GM12878 (cell line): Measurements from ENCODE around the gene FBN2. TPM values are rescaled to one million over a fixed set of nuclear protein-coding genes. Genes with fewer than 3 reads are reported as not detected.

Experiments
- ATAC-seq: fragments of 200-7000 bp; cut with Tn5 transposase; 3 replicates; pipeline ENCODE4 v1.9.1; 2020; ENCODE audit warnings: mild to moderate bottlenecking, moderate library complexity
- BruUV-seq: library from RNA; stranded (reverse); fragments of 400-500 nt; replicated peaks from 2 replicates; lab custom pipeline; 2021; lab: Mats Ljungman, UMichigan
- CTCF ChIA-PET: fragments of 300-600 bp; sonication (Branson Sonifier 250); formaldehyde crosslinking; extraction: SDS; loops from one replicate; lab custom pipeline; 2021; ENCODE audit warnings: inconsistent platforms; lab: Yijun Ruan, JAX
- POLR2A ChIA-PET: fragments of 350-600 bp; formaldehyde crosslinking; extraction: SDS; loops from one replicate; lab custom pipeline; 2021; ENCODE audit warnings: inconsistent platforms; lab: Charles Lee
- RAD21 ChIA-PET: fragments of 300-600 bp; sonication (Branson Sonifier 250); formaldehyde crosslinking; loops from one replicate; lab custom pipeline; 2023; ENCODE audit warnings: antibody characterized with exemption; ENCODE audit not compliant: unreplicated experiment; lab: Charles Lee
- SMC1A ChIA-PET: fragments of 300-600 bp; sonication (Branson Sonifier 250); formaldehyde crosslinking; loops from one replicate; lab custom pipeline; 2023; ENCODE audit not compliant: unreplicated experiment, uncharacterized antibody; lab: Charles Lee
- DNase-seq: peaks from one replicate; pipeline ENCODE4 v3.0.0-alpha.2; 2011; ENCODE audit warnings: low read depth, low spot score
- FAIRE-seq: peaks from 3 replicates; lab custom pipeline; 2011; peaks lifted over from hg19 to GRCh38; lab: Jason Lieb, UNC
- H2AFZ ChIP-seq: 2 replicates; pipeline ENCODE4 v1.6.0; 2011; ENCODE audit warnings: low read depth, low read length, control low read depth; ENCODE audit not compliant: control insufficient read depth
- H3K27ac ChIP-seq: 2 replicates; pipeline ENCODE4 v1.5.1; 2011; ENCODE audit warnings: control low read depth; ENCODE audit not compliant: control insufficient read depth, insufficient read depth
- H3K27me3 ChIP-seq, 2 experiments: replicated peaks in 1 of 2; 2 replicates each; pipeline versions ENCODE4 v1.6.0 to v1.6.1; 2011; ENCODE audit warnings: low read length in 1 of 2; ENCODE audit not compliant: control insufficient read depth in 2 of 2, insufficient read depth in 2 of 2
- H3K36me3 ChIP-seq, 2 experiments: 2 replicates each; pipeline ENCODE4 v1.5.1; 2011; ENCODE audit warnings: low read length in 1 of 2; ENCODE audit not compliant: control insufficient read depth in 2 of 2, insufficient read depth in 2 of 2
- H3K4me1 ChIP-seq: 2 replicates; pipeline ENCODE4 v1.6.1; 2011; ENCODE audit warnings: mild to moderate bottlenecking, low read length, moderate library complexity, mixed read lengths; ENCODE audit not compliant: control insufficient read depth, insufficient read depth
- H3K4me2 ChIP-seq: 2 replicates; pipeline ENCODE4 v1.6.0; 2011; ENCODE audit warnings: control low read depth; ENCODE audit not compliant: control insufficient read depth, insufficient read depth
- H3K4me3 ChIP-seq: fragments of 200-600 bp; sonication (generic); 2 replicates; pipeline ENCODE4 v1.5.1; 2016
- H3K79me2 ChIP-seq: 2 replicates; pipeline ENCODE4 v1.6.0; 2011; ENCODE audit warnings: low read length; ENCODE audit not compliant: control insufficient read depth, insufficient read depth
- H3K9ac ChIP-seq: 2 replicates; pipeline ENCODE4 v1.8.0; 2011; ENCODE audit warnings: low read length, control low read depth, mixed read lengths; ENCODE audit not compliant: control insufficient read depth, insufficient read depth
- H3K9me3 ChIP-seq: replicated peaks from 3 replicates; pipeline ENCODE4 v1.5.1; 2011; ENCODE audit warnings: mild to moderate bottlenecking, low read length; ENCODE audit not compliant: control insufficient read depth, insufficient read depth
- H4K20me1 ChIP-seq: 2 replicates; pipeline ENCODE4 v1.6.0; 2011; ENCODE audit not compliant: control insufficient read depth, insufficient read depth
- ATF7 ChIP-seq: fragments of 450-650 bp; IDR thresholded peaks from 2 replicates; pipeline ENCODE4 v1.6.1; 2016; ENCODE audit warnings: low read depth, mild to moderate bottlenecking
- BCL3 ChIP-seq: IDR thresholded peaks from 2 replicates; pipeline ENCODE4 v1.6.1; 2011; ENCODE audit warnings: borderline replicate concordance, low read depth, mild to moderate bottlenecking, moderate library complexity, low read length; ENCODE audit not compliant: insufficient read depth, poor library complexity, severe bottlenecking
- EGR1 ChIP-seq, 2 experiments: IDR thresholded peaks; 1 replicate in 1 of 2; 2 replicates in 1 of 2; pipeline ENCODE4 v1.6.1; 2011 to 2012; ENCODE audit warnings: low read depth in 2 of 2, low read length in 2 of 2, borderline replicate concordance in 1 of 2, mild to moderate bottlenecking in 1 of 2, moderate library complexity in 1 of 2
- FOXK2 ChIP-seq: fragments of 450-650 bp; IDR thresholded peaks from 2 replicates; pipeline ENCODE4 v1.6.1; 2017; ENCODE audit warnings: mild to moderate bottlenecking, moderate library complexity
- FOXM1 ChIP-seq: IDR thresholded peaks from 2 replicates; pipeline ENCODE4 v1.6.1; 2012; ENCODE audit warnings: low read depth, mild to moderate bottlenecking, inconsistent platforms, low read length, moderate library complexity
- KAT2A ChIP-seq: conservative IDR thresholded peaks from 2 replicates; pipeline ENCODE4 v1.6.1; 2011; ENCODE audit warnings: low read depth, low read length; ENCODE audit not compliant: control insufficient read depth
- PAX5 ChIP-seq: IDR thresholded peaks from 2 replicates; pipeline ENCODE4 v1.6.1; 2011; ENCODE audit warnings: low read depth, low read length, borderline replicate concordance
- SMAD5 ChIP-seq: IDR thresholded peaks from 2 replicates; pipeline ENCODE4 v1.6.1; 2016; ENCODE audit warnings: antibody characterized with exemption, low read depth
- TARDBP ChIP-seq: IDR thresholded peaks from 2 replicates; pipeline ENCODE4 v1.6.1; 2016; ENCODE audit warnings: borderline replicate concordance
- USF2 ChIP-seq: IDR thresholded peaks from 2 replicates; pipeline ENCODE4 v1.6.1; 2011; ENCODE audit warnings: low read depth, low read length, improper control_type of control experiment, borderline replicate concordance
- ZBTB33 ChIP-seq: fragments of 450-650 bp; IDR thresholded peaks from 2 replicates; pipeline ENCODE4 v1.6.1; 2017; ENCODE audit warnings: mild to moderate bottlenecking
- WGBS: methylation state at CpG from one replicate; pipeline ENCODE4 v1.1.6; 2016; ENCODE audit warnings: low lambda C conversion rate; ENCODE audit not compliant: insufficient replicate concordance, insufficient coverage; ENCODE audit errors: missing lambda C conversion rate; 5-methylcytosine and 5-hydroxymethylcytosine counted together
- in situ Hi-C: fragments of 300-500 bp; cut with MboI; formaldehyde crosslinking; loops from 9 replicates; pipeline ENCODE4 v1.14.3; 2018; ENCODE audit warnings: mixed read lengths
- intact Hi-C: fragments of 100-400 bp; cut with micrococcal nuclease; formaldehyde crosslinking; loops from one replicate; pipeline ENCODE4 v1.14.2; 2022; ENCODE audit not compliant: unreplicated experiment
- polyA plus RNA-seq, 11 experiments: library from polyadenylated mRNA; depleted of rRNA in 4 of 11; unstranded in 6 of 11; stranded (reverse) in 5 of 11; fragments of >200 nt; fragmentation: Nextera tagmentation in 4 of 11; fragmentation: Illumina TruSeq in 1 of 11; extraction: Ambion mirVana in 4 of 11; extraction: Trizol in 1 of 11; gene quantifications; 1 replicate in 1 of 11; 2 replicates in 10 of 11; pipeline versions ENCODE4 v1.2.1 to v1.2.3, GENCODE V29; 2011 to 2016; ENCODE audit warnings: inconsistent platforms in 2 of 11, missing spikeins in 2 of 11, low read depth in 1 of 11
- total RNA-seq, 4 experiments: library from RNA; depleted of rRNA in 3 of 4; stranded (reverse); fragments of >200 nt in 3 of 4; fragmentation: Illumina TruSeq in 1 of 4; extraction: Trizol in 1 of 4; gene quantifications; 2 replicates each; pipeline versions ENCODE4 v1.2.1 to v1.2.3, GENCODE V29; 2013 to 2021

The FBN2 gene
- total and polyA plus RNA-seq, 10 of the 15 experiments (the other 5 are each of a cell fraction or from before 2014, with no cell fraction given), result 0.01 to 0.98 (median 0.10) TPM; not detected in 3

GRCh38 chr5:128284236-128284635 is 253.8 kb downstream of the FBN2 start (continued):
- TF ChIP-seq SMAD5, result no peak

- no peaks in the 10 kb centered on the region for H3K36me3 ChIP-seq
- no peak overlapping the region for H3K9ac ChIP-seq
- no peaks in the 10 kb centered on the region for H3K4me1 ChIP-seq
- no peak overlapping the region for H3K4me2 ChIP-seq
- RAD21 ChIA-PET, result no interaction called here
- H3K27ac ChIP-seq, result no peak overlapping the region
- DNase-seq (no peak), FAIRE-seq (no peak), ATAC-seq (no peak)
- WGBS, result 20% methylated on average over 2 of the region's 2 CpGs
- H3K27me3 ChIP-seq, result no peaks in the 10 kb centered on the region
- no peaks in the 10 kb centered on the region for H3K9me3 ChIP-seq
- intact Hi-C loops, result no loop called here
- no peak overlapping the region for H2AFZ ChIP-seq
- SMC1A ChIA-PET, result interaction anchor here (0.6 to 1.5 kb wide), 8 partner anchors 8 to 171 kb away, joined by 3 to 5 read pairs (median 3); no protein-coding TSS in a partner anchor
- no peak overlapping the region for H3K4me3 ChIP-seq
- POLR2A ChIA-PET, result no interaction called here
- no peaks in the 10 kb centered on the region for H4K20me1 ChIP-seq
- TF ChIP-seq ATF7, result peak; percentile 67
- no peak for TF ChIP-seq EGR1 (IDR thresholded peaks at IDR 0.05; ENCODE audit: borderline replicate concordance in 1 of 2, low read depth in 2 of 2, low read length in 2 of 2)
- no peaks in the 10 kb centered on the region for H3K79me2 ChIP-seq
- BruUV-seq, result no TSS peak
- CTCF ChIA-PET, result no interaction called here
- in situ Hi-C loops, result no loop called here
Measured at GRCh38 chr5:128279345-128279744, 258.7 kb downstream of the FBN2 start.

- H2AFZ ChIP-seq, result no peak overlapping the region
- no peaks in the 10 kb centered on the region for H3K27me3 ChIP-seq
- ChIA-PET POLR2A (no interaction called here), SMC1A (no interaction called here), CTCF (no interaction called here), RAD21 (no interaction called here)
- no peak overlapping the region for H3K9ac ChIP-seq
- no peaks in the 10 kb centered on the region for H4K20me1 ChIP-seq
- BruUV-seq, result no TSS peak
- H3K9me3 ChIP-seq, result no peaks in the 10 kb centered on the region
- in situ Hi-C loops, result no loop called here
- H3K79me2 ChIP-seq, result no peaks in the 10 kb centered on the region
- DNase-seq (no peak), ATAC-seq (no peak), FAIRE-seq (no peak)
- 64% methylated on average over 6 of the region's 6 CpGs for WGBS
- no peak overlapping the region for H3K27ac ChIP-seq
- no peak overlapping the region for H3K4me3 ChIP-seq
- intact Hi-C loops, result no loop called here
- H3K4me1 ChIP-seq, result no peaks in the 10 kb centered on the region
- H3K4me2 ChIP-seq, result no peak overlapping the region
- no peaks in the 10 kb centered on the region for H3K36me3 ChIP-seq
- TF ChIP-seq ZBTB33, result no peak
- no peak for TF ChIP-seq BCL3
- no peak for TF ChIP-seq USF2
- TF ChIP-seq FOXM1, result no peak
- no peak for TF ChIP-seq ATF7
- TF ChIP-seq FOXK2, result no peak
- no peak for TF ChIP-seq TARDBP
- TF ChIP-seq KAT2A, result no peak
- no peak for TF ChIP-seq PAX5
Measured at GRCh38 chr5:128276537-128277216, 261.4 kb downstream of the FBN2 start.
